Activated CD4-positive, alpha-beta T cell treated with anti-CD3 and anti-CD28 coated beads, Interleukin-2, amount 50 U/mL, for 4 hours (primary cell): ENCODE data around the gene C5AR1.
"Not testable (repeated sequence)": the region's sequence is repeated elsewhere in the genome, so short reads cannot be mapped to it uniquely, and the experiment has no call there.

Experiments used
- DNase-seq, 2 experiments: peaks; one replicate each; pipeline ENCODE4 v3.0.0-alpha.2; 2020

The C5AR1 gene

GRCh38 chr19:47284324-47284899 is 25.2 kb upstream of the C5AR1 start:
- DNase-seq: peak in 1 of 2 experiments; percentile 25

- DNase-seq: peak; percentile 65 to 69
These were observed 13.6 kb upstream of the C5AR1 start for GRCh38 chr19:47296036-47296435.

- not testable (repeated sequence) for DNase-seq
These were observed 8.8 kb upstream of the C5AR1 start for GRCh38 chr19:47300867-47301266.

- no peak for DNase-seq
These were observed 7.4 kb upstream of the C5AR1 start for GRCh38 chr19:47302249-47302648.

GRCh38 chr19:47303966-47304365 is 5.7 kb upstream of the C5AR1 start:
- DNase-seq: no peak

- peak; percentile 45 to 53 for DNase-seq
These were observed 4.3 kb upstream of the C5AR1 start for GRCh38 chr19:47305309-47305751.

- no peak for DNase-seq
These were observed 3.4 kb upstream of the C5AR1 start for GRCh38 chr19:47306303-47306702.

- DNase-seq: no peak
These were observed 623 bp upstream of the C5AR1 start for GRCh38 chr19:47309038-47309437.

GRCh38 chr19:47310323-47310722 is 662 bp downstream of the C5AR1 start:
- DNase-seq: no peak

- no peak for DNase-seq
These were observed 1.2 kb downstream of the C5AR1 start for GRCh38 chr19:47310819-47311218.

- DNase-seq: no peak
These were observed 2.8 kb downstream of the C5AR1 start for GRCh38 chr19:47312366-47313006.

GRCh38 chr19:47313754-47314295 is 4.2 kb downstream of the C5AR1 start:
- DNase-seq: no peak

- no peak for DNase-seq
These were observed 5.6 kb downstream of the C5AR1 start for GRCh38 chr19:47315125-47315821.

- DNase-seq: no peak
These were observed 6.9 kb downstream of the C5AR1 start for GRCh38 chr19:47316513-47316912.

GRCh38 chr19:47319923-47320871 is 10.5 kb downstream of the C5AR1 start:
- no peak for DNase-seq

GRCh38 chr19:47321630-47322029 is 12.0 kb downstream of the C5AR1 start:
- DNase-seq: no peak

GRCh38 chr19:47322058-47322457 is 12.4 kb downstream of the C5AR1 start:
- no peak for DNase-seq

GRCh38 chr19:47323409-47323808 is 13.7 kb downstream of the C5AR1 start:
- no peak for DNase-seq

- no peak for DNase-seq
These were observed 14.2 kb downstream of the C5AR1 start for GRCh38 chr19:47323872-47324271.

GRCh38 chr19:47324502-47324901 is 14.8 kb downstream of the C5AR1 start:
- DNase-seq: no peak

GRCh38 chr19:47330466-47330869 is 20.8 kb downstream of the C5AR1 start:
- no peak for DNase-seq

GRCh38 chr19:47331490-47331889 is 21.8 kb downstream of the C5AR1 start:
- no peak for DNase-seq
